Ishikawa (cell line): ENCODE data around the gene OSBPL10.

Experiments used
- CEBPB ChIP-seq: IDR thresholded peaks from 2 replicates; pipeline ENCODE4 v1.6.1; 2012
- CREB1 ChIP-seq: IDR thresholded peaks from 2 replicates; pipeline ENCODE4 v1.6.1; 2012; ENCODE audit warnings: low read depth
- EGR1 ChIP-seq: IDR thresholded peaks from 2 replicates; pipeline ENCODE4 v1.6.1; 2012
- EP300 ChIP-seq: IDR thresholded peaks from 2 replicates; pipeline ENCODE4 v1.6.1; 2012; ENCODE audit warnings: borderline replicate concordance
- FOXM1 ChIP-seq: IDR thresholded peaks from 2 replicates; pipeline ENCODE4 v1.6.1; 2012; ENCODE audit warnings: low read depth, borderline replicate concordance
- MAX ChIP-seq: IDR thresholded peaks from 2 replicates; pipeline ENCODE4 v1.6.1; 2012
- NFIC ChIP-seq: IDR thresholded peaks from 2 replicates; pipeline ENCODE4 v1.6.1; 2012
- RAD21 ChIP-seq: IDR thresholded peaks from 2 replicates; pipeline ENCODE4 v1.6.1; 2012; ENCODE audit warnings: low read depth
- REST ChIP-seq: IDR thresholded peaks from 2 replicates; pipeline ENCODE4 v1.6.1; 2012; ENCODE audit warnings: low read depth, mild to moderate bottlenecking
- TAF1 ChIP-seq: IDR thresholded peaks from 2 replicates; pipeline ENCODE4 v1.6.1; 2012; ENCODE audit warnings: low read depth, mild to moderate bottlenecking
- TCF12 ChIP-seq: IDR thresholded peaks from 2 replicates; pipeline ENCODE4 v1.6.1; 2012; ENCODE audit warnings: low read depth
- TEAD4 ChIP-seq: IDR thresholded peaks from 2 replicates; pipeline ENCODE4 v1.6.1; 2012
- USF1 ChIP-seq: IDR thresholded peaks from 2 replicates; pipeline ENCODE4 v1.6.1; 2012
- YY1 ChIP-seq: IDR thresholded peaks from 2 replicates; pipeline ENCODE4 v1.6.1; 2012; ENCODE audit warnings: low read depth
- ZBTB7A ChIP-seq: IDR thresholded peaks from 2 replicates; pipeline ENCODE4 v1.6.1; 2012; ENCODE audit warnings: low read depth

The OSBPL10 gene

GRCh38 chr3:31847760-31848159, 133.3 kb downstream of the OSBPL10 start:
- TF ChIP-seq YY1 (no peak), USF1 (no peak), ZBTB7A (no peak), CEBPB (no peak), MAX (no peak), TAF1 (no peak)

GRCh38 chr3:31841515-31841914, 139.5 kb downstream of the OSBPL10 start:
- TF ChIP-seq YY1 (no peak), MAX (no peak), REST (no peak), EP300 (no peak), FOXM1 (no peak), TAF1 (no peak), EGR1 (no peak), TEAD4 (no peak), TCF12 (no peak), USF1 (no peak)

GRCh38 chr3:31840252-31840651, 140.8 kb downstream of the OSBPL10 start:
- TF ChIP-seq RAD21: no peak
- TF ChIP-seq TAF1: no peak
- TF ChIP-seq ZBTB7A: no peak

GRCh38 chr3:31839144-31839917, 141.7 kb downstream of the OSBPL10 start:
- TF ChIP-seq TCF12: no peak
- no peak for TF ChIP-seq USF1
- TF ChIP-seq YY1: no peak
- no peak for TF ChIP-seq NFIC
- no peak for TF ChIP-seq REST
- TF ChIP-seq RAD21: no peak
- no peak for TF ChIP-seq MAX

- TF ChIP-seq EP300 (no peak), NFIC (no peak), CREB1 (no peak)
Observed at GRCh38 chr3:31836131-31837075, 144.7 kb downstream of the OSBPL10 start.
